ENCODE data around the gene RND2.

RND2 gene

GRCh38 chr17:43006639-43007551 lies 18.1 kb upstream of the RND2 start, which contains the start of gene IFI35:
Gene IFI35 (plus strand): TSS chr17:43006784. CDS start chr17:43006948, 164 bp downstream.
- peak; percentile 75 to 79 (median 76) for DNase-seq (ENCODE audit: low read depth in 3 of 3)

- DNase-seq (ENCODE audit: low read depth in 3 of 3), result no peak
Measured at GRCh38 chr17:43010667-43011308, 14.2 kb upstream of the RND2 start.

DNA sequence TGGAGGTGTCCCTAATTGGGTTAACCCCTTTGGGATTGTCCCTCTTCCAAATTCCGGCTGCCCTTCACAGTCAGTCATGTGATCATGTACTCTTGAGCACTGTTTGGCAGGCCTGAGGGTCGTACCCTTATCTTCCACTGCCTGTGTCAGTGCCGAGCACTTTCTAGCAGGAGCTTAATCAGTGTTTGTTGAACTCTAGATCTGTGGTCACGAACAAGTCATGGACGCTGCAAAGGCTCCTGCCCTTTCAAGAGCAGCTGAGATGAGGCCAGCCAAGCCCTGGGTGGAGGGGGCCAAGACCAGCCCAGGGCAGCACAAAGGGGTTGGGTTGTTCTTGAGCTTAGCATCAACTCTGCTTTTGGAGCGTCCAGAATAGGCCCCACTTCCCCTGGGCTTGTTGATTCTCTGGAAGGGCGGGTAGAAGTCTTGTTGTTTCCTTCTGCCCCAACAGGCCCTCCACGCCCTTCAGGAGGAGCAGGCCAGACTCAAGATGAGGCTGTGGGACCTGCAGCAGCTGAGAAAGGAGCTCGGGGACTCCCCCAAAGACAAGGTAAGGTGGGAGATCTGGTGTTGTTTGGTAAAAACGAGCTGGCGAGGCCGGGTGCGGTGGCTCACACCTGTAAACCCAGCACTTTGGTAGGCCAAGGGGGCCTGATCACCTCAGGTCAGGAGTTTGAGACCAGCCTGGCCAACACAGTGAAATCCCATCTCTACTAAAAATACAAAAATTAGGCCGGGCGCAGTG lies 13.1 kb upstream of the RND2 start:
- DNase-seq (ENCODE audit: low read depth in 3 of 3), result no peak

GRCh38 chr17:43013296-43013695 lies 11.7 kb upstream of the RND2 start:
- DNase-seq (ENCODE audit: low read depth in 3 of 3), result no peak

GRCh38 chr17:43014020-43014648 lies 10.9 kb upstream of the RND2 start:
- no peak for DNase-seq (ENCODE audit: low read depth in 3 of 3)

DNA sequence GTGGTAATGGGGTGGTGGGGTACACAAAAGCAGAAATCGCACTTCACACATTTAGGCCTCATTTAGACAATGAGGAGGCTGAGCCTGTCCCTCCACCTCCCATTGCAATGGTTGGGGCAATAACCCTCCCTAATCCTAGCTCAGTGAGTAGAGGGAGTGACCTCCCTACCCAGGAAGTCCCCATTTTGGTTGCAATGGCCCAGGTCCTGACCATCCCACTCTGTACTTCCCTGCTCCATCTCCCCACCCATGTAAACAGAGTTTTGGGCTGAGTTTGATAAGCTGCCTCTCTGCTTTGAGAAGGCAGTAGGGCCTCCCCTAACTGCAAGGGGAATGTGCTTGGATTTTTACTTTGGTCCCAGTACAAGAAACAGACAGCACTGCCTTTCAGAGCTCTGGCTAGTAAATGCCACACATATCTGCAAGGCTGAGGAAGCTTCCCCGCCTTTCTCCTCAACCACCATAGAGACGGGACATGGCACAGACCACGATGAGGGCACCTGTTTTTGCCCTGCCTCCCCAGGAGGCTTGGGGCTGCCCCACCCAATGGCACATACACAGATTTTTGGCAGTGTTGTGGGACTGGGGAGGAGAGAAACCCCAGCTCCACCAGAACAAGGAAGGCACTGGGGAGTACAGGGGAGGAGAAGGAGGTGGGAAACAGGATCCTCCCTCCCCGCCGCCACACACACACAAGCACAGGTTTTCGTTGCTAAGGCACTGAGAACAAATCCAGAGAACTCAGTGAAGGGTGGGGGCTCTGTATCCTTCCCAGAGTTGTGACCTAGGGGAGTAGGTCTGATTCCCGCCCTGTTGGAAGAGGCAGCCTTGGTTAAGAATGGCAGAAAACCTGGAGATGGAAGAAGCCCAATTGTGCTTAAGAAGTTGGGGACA lies 10.1 kb upstream of the RND2 start:
- DNase-seq (ENCODE audit: low read depth in 3 of 3), result no peak

DNA sequence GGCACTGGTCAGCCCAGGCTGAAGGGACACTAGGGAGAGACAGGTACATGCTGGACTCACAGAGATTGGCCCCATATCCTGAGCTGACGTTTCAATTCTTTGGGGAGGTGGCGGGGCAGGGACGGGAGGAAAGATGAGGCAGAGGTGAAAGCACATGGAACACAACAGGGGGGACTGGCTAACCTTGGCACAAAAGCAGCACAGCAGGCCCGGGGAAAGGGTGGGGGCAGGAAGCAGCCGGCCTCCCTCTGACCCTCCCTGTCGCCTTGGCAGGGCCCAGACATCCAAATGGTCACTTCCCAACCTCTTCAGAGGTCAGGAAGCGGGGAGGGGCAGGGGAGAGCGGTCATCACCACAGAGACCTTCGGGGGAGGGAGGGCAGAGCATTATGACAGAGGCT lies 9.5 kb upstream of the RND2 start:
- DNase-seq (ENCODE audit: low read depth in 3 of 3), result no peak

- no peak for DNase-seq (ENCODE audit: low read depth in 3 of 3)
Measured at GRCh38 chr17:43016216-43016615, 8.8 kb upstream of the RND2 start.

DNA sequence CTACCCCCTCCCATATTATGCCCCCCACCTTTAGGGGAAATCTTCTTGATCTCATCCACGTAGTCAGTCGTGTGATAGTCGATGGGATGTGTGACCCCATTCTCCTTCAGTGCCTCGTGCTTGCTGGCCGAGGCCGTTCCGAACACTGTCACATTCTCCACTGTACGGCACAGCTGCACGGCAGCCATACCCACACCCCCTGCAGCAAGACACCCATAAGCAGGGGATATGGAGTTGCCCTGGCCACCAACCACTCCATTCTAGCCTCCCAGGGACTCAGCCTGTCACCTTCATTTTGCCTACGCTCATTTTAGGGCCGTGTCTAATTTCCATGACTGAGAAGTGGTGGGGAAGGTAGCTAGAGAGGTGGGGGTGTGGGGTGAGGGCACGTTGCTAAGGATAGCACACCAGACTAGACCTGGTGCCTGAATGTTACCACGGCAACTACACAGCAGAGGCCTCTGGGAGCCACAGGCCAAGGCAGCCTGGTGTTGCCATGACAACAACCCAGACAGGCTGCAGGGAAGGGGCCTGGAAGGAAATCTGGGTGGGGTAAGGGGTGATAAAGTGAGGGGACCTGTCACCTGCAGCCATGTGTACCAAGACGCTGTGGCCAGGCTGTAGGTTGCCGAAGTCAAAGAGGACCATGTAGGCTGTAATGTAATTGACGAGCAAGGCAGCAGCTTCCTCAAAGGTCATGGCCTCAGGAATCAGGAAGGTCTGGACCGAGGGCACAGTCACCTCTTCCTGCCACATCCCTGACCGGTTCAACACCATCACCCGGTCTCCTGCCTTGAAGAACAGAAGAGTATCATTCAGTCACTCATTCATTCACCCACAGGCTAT lies 6.8 kb upstream of the RND2 start:
- DNase-seq (ENCODE audit: low read depth in 3 of 3), result no peak

- DNase-seq (ENCODE audit: low read depth in 3 of 3), result no peak
Measured at GRCh38 chr17:43018932-43019331, 6.1 kb upstream of the RND2 start.

DNA sequence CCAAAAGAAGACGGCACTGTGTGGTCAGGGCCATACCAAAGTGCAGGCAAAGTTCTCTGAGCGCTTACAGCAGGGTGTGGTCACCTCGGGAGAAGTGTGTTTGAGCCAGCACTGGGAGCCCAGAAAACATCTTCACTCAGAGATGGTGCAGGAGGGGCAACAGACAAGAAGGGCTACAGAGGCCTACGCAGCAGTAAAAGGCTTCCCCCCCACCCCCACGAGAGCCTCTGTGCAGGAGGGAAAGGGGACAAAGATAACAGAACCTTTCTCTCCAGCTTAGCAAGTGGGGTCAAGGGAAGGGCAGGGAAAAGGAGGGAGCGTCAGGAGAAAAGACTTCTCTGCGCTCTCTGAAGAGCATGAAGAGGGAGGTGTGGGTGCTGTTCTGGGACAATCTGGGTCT lies 5.6 kb upstream of the RND2 start:
- no peak for DNase-seq (ENCODE audit: low read depth in 3 of 3)

GRCh38 chr17:43020030-43020621 lies 4.9 kb upstream of the RND2 start:
- DNase-seq (ENCODE audit: low read depth in 3 of 3), result no peak

- no peak for DNase-seq (ENCODE audit: low read depth in 3 of 3)
Measured at GRCh38 chr17:43020789-43021740, 4.0 kb upstream of the RND2 start.

DNA sequence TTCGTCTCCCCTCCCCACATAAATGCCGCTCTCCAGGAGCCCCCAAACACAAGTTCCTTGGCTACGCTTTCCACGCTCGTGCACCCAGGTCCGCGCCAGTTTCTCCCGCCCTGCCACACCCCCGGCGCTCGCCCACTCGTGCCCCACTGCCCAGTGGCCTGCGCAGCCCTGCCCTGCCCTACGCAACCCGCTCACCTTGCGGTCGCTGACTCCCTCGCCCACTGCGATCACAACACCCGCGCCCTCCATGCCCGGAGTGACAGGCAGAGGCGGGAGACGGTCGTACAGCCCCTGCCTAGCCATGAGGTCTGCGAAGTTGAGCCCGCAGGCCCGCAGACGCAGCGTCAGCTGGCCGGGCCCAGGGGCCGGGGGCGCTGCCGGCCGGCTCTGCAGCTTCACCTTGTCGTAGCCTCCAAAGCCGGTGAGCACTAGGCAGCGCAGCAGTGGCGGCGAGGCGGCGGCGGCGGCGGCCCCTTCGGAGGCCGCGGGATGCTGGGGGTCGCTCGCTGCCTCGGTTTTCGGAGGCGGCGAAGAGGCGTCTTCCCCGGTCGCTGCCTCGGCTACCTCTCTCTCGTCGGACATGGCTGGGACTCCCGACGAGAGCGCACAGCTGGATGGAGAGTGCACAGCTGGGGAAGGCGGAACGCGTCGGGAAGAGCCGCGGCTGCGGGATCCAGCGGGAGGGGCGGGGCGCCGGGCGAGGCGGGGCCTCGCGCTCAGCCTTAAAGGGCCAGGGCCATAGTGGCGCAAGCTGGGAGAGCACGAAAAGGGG lies 3.1 kb upstream of the RND2 start, which contains the start of gene VAT1:
TSS of gene VAT1 (minus strand) at position 645 of the 772 bp plus-strand sequence. CDS start at position 582, 63 bp downstream.
- DNase-seq (ENCODE audit: low read depth in 3 of 3), result peak in 1 of 3 donors; percentile 70

DNA sequence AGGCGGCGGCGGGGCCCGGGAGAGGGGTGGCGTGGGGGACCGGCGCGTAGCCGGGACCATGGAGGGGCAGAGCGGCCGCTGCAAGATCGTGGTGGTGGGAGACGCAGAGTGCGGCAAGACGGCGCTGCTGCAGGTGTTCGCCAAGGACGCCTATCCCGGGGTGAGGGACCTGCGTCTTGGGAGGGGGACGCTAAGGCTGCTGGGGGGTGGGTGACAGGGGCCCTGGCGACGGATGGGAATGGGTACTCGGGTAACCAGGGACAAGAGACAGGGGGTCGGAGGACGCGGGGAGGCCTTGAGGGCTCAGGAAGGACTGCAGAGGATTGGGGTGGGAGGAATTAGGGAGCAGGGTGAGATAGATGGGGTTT lies 243 bp downstream of the RND2 start:
- DNase-seq (ENCODE audit: low read depth in 3 of 3), result no peak

GRCh38 chr17:43025766-43026537 lies 921 bp downstream of the RND2 start:
- no peak for DNase-seq (ENCODE audit: low read depth in 3 of 3)

GRCh38 chr17:43026595-43026994 lies 1.6 kb downstream of the RND2 start:
- DNase-seq (ENCODE audit: low read depth in 3 of 3), result no peak

Measured in stimulated activated CD4-positive, alpha-beta T cell treated with anti-CD3 and anti-CD28 coated beads, TNF-alpha, amount 100 ng/mL, for 48 hours (primary cell).